Stimulated activated CD4-positive, alpha-beta T cell treated with anti-CD3 and anti-CD28 coated beads, Interleukin-2, amount 100 ng/mL, for 24 hours (primary cell): ENCODE results near the gene PRCD.

Experiments used
- DNase-seq, 2 donors: peaks; one replicate each; pipeline ENCODE4 v3.0.0-alpha.2; 2020

Gene PRCD

GRCh38 chr17:76575570-76575969 is 35.7 kb downstream of the PRCD start:
- no peak for DNase-seq

- no peak for DNase-seq
These were observed 36.3 kb downstream of the PRCD start for GRCh38 chr17:76576189-76576588.

- DNase-seq, result no peak
These were observed 38.0 kb downstream of the PRCD start for GRCh38 chr17:76577876-76578275.

GRCh38 chr17:76578376-76578775 is 38.5 kb downstream of the PRCD start:
- DNase-seq, result no peak

- no peak for DNase-seq
These were observed 39.4 kb downstream of the PRCD start for GRCh38 chr17:76579281-76579680.

- DNase-seq, result no peak
These were observed 41.7 kb downstream of the PRCD start for GRCh38 chr17:76581515-76581914.

- no peak for DNase-seq
These were observed 42.8 kb downstream of the PRCD start for GRCh38 chr17:76582660-76583059.

GRCh38 chr17:76584427-76585032 is 44.7 kb downstream of the PRCD start:
- no peak for DNase-seq

GRCh38 chr17:76585033-76585648 is 45.3 kb downstream of the PRCD start:
- DNase-seq, result no peak

- peak; percentile 38 to 50 for DNase-seq
These were observed 46.1 kb downstream of the PRCD start, which contains the start of gene ST6GALNAC2 for GRCh38 chr17:76585649-76586593. ST6GALNAC2 (minus strand) TSS chr17:76585860; CDS start chr17:76585808, 52 bp downstream.

GRCh38 chr17:76586741-76587487 is 47.1 kb downstream of the PRCD start:
- DNase-seq, result no peak

GRCh38 chr17:76588182-76588581 is 48.3 kb downstream of the PRCD start:
- DNase-seq, result no peak

- no peak for DNase-seq
These were observed 53.6 kb downstream of the PRCD start for GRCh38 chr17:76593384-76593826.

- no peak for DNase-seq
These were observed 54.1 kb downstream of the PRCD start for GRCh38 chr17:76593959-76594358.

- no peak for DNase-seq
These were observed 54.8 kb downstream of the PRCD start for GRCh38 chr17:76594690-76595089.
